Thyroid gland (tissue), 4 donors: ENCODE measurements around the gene ULK4.

ENCODE experiments used
- POLR2A ChIP-seq, 2 donors: fragments of 450-650 bp; IDR thresholded peaks; one replicate each; pipeline ENCODE4 v1.6.1; 2017; ENCODE audit warnings: antibody characterized with exemption in 2 of 2, mild to moderate bottlenecking in 2 of 2, moderate library complexity in 1 of 2
- TF ChIP-seq, protein P1 (sequence below), 6 experiments: fragments of 200-600 bp in 3 of 6; fragments of 450-650 bp in 3 of 6; sonication (generic) in 3 of 6; IDR thresholded peaks; one replicate each; pipeline ENCODE4 v1.5.1; 2016 to 2019; ENCODE audit warnings: antibody characterized with exemption in 6 of 6, mild to moderate bottlenecking in 2 of 6, inconsistent platforms in 1 of 6, moderate library complexity in 1 of 6

DNA sequence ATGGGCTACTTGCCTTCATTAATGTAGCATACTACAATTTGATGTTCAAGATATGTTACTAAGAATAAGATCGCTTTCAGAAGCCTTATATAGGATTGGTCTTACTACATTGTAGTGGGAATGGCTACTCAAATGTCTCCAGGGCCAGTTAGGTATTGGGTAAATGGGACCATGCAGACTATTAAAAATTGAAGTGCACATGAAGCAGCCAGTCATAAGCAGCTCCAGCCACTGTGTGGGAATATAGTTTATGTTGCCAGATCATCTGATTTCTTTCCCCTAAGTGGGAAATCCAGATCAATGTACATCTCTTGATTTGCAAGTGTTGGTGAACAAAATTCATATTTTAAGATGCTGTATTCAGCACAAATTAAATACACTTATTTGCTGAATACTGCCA, 757.5 kb downstream of the ULK4 start:
- TF ChIP-seq, protein P1, sequence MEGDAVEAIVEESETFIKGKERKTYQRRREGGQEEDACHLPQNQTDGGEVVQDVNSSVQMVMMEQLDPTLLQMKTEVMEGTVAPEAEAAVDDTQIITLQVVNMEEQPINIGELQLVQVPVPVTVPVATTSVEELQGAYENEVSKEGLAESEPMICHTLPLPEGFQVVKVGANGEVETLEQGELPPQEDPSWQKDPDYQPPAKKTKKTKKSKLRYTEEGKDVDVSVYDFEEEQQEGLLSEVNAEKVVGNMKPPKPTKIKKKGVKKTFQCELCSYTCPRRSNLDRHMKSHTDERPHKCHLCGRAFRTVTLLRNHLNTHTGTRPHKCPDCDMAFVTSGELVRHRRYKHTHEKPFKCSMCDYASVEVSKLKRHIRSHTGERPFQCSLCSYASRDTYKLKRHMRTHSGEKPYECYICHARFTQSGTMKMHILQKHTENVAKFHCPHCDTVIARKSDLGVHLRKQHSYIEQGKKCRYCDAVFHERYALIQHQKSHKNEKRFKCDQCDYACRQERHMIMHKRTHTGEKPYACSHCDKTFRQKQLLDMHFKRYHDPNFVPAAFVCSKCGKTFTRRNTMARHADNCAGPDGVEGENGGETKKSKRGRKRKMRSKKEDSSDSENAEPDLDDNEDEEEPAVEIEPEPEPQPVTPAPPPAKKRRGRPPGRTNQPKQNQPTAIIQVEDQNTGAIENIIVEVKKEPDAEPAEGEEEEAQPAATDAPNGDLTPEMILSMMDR (IDR thresholded peaks at IDR 0.05) = no peak
- no peak for TF ChIP-seq POLR2A (IDR thresholded peaks at IDR 0.05)
